ENCODE data around the gene ACOT9.

DNA sequence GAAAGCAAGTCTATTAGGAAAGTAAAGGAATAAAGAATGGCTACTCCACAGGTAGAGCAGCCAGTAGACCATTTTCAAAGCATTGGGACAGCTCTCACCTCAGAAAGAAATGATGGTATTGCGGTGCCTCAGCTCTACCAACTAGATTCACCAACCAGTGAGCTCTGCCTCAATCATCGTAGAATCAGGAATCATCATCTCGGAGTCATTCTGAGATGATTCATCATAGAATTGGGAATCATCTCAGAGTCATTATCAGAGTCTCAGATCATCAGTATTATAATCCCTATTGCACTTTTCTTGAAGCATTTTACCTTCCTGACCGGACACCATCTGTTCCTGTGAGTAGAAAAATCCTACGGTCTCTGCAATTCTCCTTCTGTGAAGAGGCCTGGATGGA lies 22.4 kb upstream of the ACOT9 start:
- TF ChIP-seq, protein P1, sequence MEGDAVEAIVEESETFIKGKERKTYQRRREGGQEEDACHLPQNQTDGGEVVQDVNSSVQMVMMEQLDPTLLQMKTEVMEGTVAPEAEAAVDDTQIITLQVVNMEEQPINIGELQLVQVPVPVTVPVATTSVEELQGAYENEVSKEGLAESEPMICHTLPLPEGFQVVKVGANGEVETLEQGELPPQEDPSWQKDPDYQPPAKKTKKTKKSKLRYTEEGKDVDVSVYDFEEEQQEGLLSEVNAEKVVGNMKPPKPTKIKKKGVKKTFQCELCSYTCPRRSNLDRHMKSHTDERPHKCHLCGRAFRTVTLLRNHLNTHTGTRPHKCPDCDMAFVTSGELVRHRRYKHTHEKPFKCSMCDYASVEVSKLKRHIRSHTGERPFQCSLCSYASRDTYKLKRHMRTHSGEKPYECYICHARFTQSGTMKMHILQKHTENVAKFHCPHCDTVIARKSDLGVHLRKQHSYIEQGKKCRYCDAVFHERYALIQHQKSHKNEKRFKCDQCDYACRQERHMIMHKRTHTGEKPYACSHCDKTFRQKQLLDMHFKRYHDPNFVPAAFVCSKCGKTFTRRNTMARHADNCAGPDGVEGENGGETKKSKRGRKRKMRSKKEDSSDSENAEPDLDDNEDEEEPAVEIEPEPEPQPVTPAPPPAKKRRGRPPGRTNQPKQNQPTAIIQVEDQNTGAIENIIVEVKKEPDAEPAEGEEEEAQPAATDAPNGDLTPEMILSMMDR (IDR thresholded peaks at IDR 0.05; ENCODE audit: insufficient read depth, low read length, poor library complexity, severe bottlenecking) = no peak
- TF ChIP-seq EZH2phosphoT487 (conservative IDR thresholded peaks at IDR 0.05; ENCODE audit: low read length) = no peak
